NCI-H510A treated with DMSO at 0.1 percent for 48 hours (cell line): Measurements from ENCODE around the gene TBX15.
"Not testable (repeated sequence)": the region's sequence is repeated elsewhere in the genome, so short reads cannot be mapped to it uniquely, and the experiment has no call there.

Experiments used
- DNase-seq: peaks from one replicate; lab custom pipeline; 2025; lab: John Stamatoyannopoulos, UW

Gene TBX15

DNA sequence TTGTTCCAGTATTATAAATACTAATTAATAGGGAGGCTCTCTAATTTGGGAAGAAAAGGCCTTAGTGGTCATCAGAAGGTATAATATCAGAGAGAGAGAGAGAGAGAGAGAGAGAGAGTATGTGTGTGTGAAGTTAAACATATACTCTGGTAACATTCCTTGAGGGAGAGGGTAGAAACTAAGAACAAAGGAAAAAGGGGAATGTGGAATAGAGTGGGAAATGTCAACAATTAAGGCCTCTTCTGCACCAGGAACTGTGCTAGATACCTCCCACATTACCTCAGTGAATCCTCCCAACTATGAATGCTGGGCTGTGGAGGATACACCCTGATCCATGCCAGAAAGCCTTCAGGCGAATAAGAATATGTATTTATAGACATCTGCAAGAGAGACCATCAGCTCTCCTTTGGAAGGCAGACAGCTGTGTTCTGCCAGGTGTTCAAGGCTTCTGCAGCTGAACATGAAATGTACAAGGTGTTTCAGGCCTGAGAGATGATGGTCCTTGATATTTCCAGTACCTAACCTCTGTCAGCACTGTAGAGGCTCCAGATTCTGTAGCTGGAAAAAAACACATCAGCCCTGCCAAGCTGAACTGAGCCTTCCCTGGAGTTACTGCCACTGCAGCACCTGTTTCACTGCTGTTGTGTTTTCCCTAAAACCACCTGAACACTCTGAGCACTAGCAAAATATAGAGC lies 29.1 kb downstream of the TBX15 start:
- DNase-seq, result peak; percentile 16

DNA sequence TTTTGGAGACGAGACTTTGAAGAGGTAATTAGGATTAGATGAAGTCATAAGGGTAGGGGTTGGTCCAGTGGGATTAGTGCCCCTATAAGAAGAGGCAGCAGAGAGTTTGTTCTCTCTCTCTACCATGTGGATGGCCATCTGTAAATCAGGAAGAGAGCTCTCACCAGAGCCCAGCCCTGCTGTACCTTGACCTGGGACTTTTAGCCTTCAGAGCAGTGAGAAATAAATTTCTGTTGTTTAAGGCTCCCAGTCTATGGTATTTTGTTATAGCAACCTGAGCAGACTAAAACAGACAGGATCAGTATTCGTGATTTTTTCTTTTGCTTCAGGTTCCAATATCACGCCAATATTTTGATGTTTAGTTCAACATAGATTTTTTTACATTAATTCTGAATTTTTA lies 30.0 kb downstream of the TBX15 start:
- DNase-seq, result no peak

GRCh38 chr1:118957579-118957978 lies 30.6 kb downstream of the TBX15 start:
- not testable (repeated sequence) for DNase-seq

GRCh38 chr1:118954301-118954905 lies 33.7 kb downstream of the TBX15 start:
- DNase-seq, result no peak

DNA sequence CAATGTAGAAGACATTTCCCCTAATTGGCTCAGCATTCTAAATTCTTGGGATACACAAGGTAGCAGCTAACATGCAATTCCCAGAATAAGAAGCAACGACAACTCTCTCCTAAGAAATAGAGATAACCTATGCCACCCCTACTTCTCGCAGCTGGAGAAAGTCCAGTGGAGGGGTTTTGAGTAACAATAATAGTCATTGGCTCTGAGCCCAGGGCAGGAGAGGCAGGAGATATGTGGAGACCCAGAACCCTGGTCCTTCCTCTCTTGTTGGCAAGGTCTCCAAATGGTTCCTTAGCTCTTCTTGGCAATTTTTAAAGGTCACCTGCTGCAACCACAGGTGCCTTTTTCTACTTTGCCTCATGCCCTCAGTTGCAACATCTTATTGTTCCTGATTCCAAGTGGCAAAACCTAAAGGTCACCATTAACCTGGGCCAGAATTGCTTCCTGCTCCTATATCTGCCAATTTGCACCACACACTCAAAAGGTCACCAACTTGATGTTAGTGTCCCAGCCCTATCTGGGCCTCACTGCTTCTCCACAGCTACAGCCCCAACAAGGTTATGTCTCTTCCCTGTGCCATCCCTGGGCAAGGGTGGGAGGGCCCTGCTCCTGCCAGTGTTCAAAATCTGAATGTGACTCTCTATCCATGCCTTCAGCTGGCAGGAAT lies 36.7 kb downstream of the TBX15 start:
- no peak for DNase-seq

- DNase-seq, result no peak
These were observed 38.8 kb downstream of the TBX15 start for GRCh38 chr1:118949315-118949714.

GRCh38 chr1:118948846-118949245 lies 39.3 kb downstream of the TBX15 start:
- no peak for DNase-seq

GRCh38 chr1:118948351-118948750 lies 39.8 kb downstream of the TBX15 start:
- DNase-seq, result no peak

DNA sequence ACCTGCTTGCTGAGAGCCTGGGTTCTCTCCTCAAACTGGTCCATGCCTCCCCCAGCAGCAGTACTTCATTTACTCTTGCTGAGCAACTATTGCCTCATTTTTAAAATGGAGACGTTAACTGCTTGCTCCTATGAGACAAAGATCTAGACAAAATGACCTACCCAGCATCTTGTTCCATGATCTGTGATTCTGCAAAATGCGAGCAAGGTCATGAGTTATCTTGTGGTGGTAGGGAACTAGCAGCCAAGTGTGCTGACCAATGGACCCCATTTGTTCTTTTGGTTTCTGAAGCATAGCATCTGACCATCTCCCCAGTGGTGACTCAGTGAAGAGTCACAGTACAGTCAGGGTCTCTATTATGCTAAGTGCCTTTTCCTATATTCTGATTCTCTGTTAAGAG lies 40.4 kb downstream of the TBX15 start:
- no peak for DNase-seq

DNA sequence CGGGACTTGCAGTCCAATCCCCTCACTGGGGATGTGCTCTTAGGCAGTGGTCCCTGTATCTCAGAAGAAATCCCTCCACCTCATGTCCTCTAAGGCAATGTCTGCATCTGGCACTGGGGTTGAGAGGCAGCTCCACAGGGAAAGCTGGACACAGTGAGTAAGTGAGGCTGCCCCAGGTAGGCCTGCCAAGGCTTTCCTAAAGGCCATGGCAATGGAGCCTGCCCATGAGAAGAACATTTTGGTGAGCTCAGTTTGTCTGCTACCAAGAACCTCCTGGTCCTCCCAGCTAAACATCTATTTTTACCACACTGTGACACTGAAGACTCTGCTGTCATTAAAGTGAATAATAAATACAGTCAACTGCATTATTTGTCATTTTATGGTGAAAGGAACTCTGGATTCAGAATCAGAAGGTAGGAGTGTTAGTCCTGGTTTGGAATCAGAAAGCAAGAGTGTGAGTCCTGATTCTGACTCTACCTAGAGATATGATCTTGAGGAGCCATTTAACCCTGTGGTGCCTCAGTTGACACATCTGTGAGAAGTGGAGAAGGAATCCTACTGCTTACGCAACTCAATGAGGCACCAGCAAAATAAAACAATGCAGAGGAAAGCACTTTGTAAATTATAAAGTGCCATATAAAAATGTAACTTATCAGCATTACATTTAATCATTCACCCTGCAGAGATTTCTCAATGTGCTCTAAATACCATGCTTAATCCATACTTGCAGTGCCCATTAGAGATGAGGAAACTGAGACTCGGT lies 41.0 kb downstream of the TBX15 start:
- no peak for DNase-seq

- no peak for DNase-seq
These were observed 42.7 kb downstream of the TBX15 start for GRCh38 chr1:118945489-118945888.

DNA sequence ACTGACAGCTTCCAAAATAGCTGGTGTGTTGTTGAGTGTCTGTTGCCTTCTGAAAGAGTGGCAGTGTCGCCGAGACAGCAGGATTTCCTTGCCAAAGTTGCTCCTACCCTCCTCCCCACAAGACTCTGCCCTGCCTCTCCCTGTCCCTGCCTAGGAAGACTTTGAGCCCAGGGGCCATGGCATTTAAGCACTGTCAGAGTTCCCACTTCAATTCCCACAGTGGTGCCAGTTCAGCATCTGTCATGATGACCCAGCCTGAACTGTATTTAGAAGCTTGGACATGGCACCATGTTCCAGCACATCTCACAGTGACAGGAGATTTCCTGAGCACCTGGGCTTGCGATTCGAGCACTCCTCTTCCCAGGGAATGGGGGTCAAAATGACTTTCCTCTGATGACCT lies 43.6 kb downstream of the TBX15 start:
- DNase-seq, result no peak

- DNase-seq, result no peak
These were observed 44.0 kb downstream of the TBX15 start for GRCh38 chr1:118944133-118944532.

- no peak for DNase-seq
These were observed 47.2 kb downstream of the TBX15 start for GRCh38 chr1:118940957-118941356.

DNA sequence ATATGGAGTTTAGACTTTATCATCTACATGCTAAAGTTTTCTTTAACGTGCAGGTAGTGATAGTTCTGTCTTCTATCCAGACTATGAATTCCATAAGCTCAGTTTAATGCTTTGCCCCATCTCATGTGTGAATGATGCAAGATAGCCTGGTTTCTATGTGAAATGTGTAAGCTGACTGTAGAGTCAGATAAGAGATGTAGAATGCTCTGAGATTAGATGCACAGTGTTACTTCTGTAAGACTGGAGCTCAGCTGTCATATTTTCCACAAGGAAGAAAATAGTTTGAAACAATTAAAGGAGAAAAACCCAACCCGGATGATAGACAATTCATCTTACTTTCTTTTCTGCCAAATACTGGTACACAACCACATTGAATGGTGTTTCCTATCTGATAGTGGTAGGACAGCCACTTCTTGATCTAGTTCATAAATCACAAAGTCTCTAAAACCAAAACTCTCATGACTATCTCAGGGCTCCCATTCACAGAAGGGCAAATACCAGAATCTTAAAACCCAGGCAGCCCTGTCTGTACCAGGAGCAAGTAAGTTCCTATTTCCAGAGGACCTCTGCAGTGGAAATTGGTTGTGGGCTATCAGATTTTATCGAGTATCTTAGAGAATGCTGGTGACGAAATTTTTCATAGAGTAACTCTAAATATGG lies 50.6 kb downstream of the TBX15 start:
- no peak for DNase-seq

DNA sequence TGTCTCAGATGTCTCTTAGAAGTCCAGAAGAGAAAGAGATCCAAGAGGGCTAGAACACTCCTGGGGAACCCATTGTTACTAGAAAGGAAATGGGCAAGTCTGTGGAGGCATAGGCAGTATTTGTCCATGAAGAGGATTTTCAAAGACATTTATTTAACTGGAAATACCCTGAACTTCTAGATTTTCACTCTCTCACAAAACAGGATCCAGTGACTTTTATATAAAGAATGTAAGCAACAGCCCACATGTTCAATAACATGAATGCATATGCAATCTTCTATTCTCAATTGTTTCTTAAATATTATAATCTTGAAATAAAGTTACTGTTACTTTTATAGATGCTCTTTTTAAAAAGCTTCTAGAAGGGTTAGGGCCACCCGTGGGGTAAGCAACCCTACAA lies 53.4 kb downstream of the TBX15 start:
- DNase-seq, result no peak

DNA sequence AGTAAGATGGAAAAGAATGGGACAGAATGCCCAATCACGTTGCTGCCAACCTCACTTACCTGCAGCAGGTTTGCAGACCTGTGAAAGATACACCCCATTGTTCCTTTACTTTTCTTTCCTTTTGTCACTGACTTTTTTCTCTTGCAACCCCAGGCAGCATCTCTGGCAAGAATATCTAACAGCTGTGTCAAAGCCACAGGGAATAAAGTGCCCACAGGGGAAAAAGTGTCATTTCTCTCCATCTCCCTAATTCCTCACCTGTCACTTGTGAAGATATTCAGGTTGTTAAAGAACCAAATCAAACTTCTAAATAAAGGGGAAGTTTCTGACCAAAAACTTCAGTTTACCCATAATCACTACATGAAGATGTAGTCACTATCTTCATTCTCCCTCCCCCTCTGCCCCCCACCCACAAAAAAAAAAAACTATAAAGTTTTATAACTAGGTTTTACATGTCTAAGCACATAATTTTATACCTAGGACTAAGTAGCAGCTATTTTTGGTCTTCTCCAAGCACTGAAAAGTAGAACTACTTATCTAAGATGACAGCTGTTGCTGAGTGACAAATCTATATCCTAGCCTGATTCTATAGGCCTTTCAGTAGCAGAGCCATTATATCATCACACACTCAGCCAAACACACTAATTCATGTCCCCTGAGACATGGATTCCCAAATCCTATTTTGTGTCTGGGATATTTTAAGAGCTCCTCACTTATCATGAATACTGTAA lies 54.9 kb downstream of the TBX15 start:
- no peak for DNase-seq

DNA sequence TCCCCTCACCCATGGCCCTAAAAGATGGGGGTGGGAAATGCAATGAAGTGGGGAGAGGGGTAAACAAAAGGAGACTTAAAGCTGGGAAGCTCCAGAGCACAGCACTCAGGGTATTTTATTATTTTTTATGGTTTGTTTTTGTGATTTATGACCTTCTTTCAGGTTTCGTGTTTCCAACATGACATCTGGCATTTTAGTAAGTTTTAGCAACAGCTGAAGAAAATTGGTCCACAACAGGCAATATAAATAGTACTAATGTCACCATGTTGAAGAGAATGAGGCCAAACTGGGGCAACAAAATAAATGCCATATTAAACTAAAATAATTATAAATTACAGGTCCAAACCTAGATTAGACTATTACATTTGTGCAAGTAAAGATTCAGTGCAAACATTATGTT lies 56.3 kb downstream of the TBX15 start:
- no peak for DNase-seq

DNA sequence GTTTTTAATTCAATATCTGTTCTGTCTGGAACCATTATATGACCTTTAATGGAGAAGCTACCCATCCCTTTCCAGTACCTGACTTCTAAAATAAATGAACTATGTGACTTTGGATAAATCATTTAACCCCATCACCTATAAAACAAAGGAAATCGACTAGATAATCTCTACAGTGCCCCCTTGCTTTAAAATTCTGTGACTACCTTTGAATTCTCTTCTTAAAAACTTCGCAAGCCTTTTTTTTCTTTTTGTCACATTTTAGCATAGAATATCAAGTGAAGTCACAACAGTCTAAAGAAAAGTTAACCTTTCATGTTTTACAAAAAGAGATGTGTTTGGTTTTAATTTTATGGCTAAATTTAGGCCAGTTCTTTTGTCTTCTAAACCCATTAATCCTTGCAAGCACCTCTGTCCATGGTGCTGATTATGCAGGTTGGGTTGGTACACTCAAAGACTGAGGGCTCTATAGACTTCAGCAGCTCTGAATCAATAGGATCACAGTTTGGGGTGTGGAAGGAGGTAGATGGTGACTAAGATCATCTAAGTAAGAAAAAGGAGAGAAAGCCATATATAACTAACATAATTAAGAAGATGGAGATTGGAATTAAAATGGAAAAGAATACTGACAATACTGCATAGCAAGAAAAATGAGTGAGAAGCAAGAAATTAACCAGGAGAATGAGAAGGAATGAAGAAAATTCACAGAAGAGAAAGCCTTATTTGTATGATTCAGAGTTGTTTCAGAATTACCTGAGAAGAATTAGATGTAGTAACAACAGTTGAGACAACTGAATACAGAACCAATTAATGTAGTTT lies 59.2 kb downstream of the TBX15 start:
- DNase-seq, result no peak

GRCh38 chr1:118927427-118928187 lies 60.5 kb downstream of the TBX15 start:
- DNase-seq, result no peak
